GM18870 (cell line): ENCODE results near the gene VEGFD.

Source experiments
- ATAC-seq: cut with Tn5 transposase; IDR thresholded peaks from one replicate; pipeline ENCODE4 v1.9.1; 2021; ENCODE audit warnings: moderate library complexity; ENCODE audit not compliant: unreplicated experiment

The VEGFD gene

GRCh38 chrX:15359701-15360100 is 24.5 kb downstream of the VEGFD start:
- no peak for ATAC-seq

GRCh38 chrX:15358533-15358932 is 25.7 kb downstream of the VEGFD start:
- ATAC-seq: no peak

- no peak for ATAC-seq
Measured at GRCh38 chrX:15356444-15356843, 27.8 kb downstream of the VEGFD start.

DNA sequence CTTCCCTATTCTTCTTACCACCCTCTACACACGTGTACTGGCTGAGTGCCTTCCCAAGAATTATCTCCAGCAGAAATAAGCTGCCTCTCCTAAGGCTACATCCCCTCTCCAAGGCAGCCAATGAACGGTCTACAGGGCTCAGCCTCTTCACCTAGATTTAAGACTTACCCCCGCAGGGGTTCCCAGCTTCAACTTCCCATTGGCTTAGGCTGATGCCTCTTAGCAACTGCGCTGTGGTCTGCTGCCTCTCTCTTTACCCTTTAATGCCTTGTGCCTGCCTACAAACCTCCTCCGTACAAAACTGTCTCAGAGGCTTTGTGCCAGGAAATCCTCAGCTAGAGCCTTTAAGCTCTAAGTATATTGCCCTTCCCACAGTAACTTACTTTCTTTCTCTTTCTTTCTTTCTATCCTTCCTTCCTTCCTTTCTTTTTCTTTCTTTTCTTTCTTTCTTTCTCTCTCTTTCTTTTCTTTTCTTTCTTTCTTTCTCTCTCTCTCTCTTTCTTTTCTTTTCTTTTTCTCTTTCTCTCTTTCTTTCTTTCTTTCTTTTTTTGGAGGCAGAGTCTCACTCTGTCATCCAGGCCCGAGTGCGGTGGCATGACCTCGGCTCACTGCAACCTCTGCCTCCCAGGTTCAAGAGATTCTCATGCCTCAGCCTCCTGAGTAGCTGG is 33.8 kb downstream of the VEGFD start:
- no peak for ATAC-seq

DNA sequence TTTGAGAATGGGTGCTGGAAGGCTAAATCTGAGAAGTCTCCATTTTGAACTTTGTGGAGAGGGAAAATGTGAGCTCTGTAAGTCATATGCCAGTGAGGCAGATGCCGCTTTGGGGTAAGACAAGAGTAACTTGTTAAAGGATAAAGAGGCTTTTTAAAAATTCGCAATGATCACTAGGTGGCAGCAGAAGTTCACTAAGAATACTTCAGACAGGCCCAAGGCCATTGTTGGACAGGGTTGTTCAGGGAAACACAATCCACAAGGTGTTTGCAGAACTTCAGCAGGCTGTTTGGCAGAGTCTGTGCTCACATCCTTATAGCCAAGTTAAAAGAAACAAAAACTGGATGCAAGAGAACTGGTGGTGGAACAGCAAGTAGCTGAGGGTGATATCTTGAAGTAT is 35.2 kb downstream of the VEGFD start:
- peak; percentile 70 for ATAC-seq

- ATAC-seq: no peak
Measured at GRCh38 chrX:15345976-15346375, 38.2 kb downstream of the VEGFD start.

- ATAC-seq: no peak
Measured at GRCh38 chrX:15344106-15344505, 40.1 kb downstream of the VEGFD start.

GRCh38 chrX:15343075-15343476 is 41.1 kb downstream of the VEGFD start:
- no peak for ATAC-seq

DNA sequence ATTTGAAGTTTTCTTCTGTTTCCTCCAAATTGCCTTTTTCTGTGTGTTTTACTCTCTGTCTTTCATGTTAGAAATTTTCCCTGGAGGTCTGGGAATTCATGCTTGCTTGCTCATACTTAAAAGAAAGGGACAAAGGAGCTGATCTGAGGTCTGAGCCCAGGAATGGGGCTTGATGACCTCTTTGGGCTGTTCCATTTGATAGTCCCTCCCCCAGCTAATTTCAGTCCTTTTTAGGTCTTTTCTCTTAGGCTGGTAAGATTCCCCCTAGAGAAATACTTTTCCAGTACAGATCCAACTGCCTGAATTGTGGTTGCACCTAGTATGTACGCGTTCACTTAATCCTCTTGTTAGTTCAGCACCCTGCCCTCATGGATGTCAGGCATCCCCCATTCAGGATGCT is 43.3 kb downstream of the VEGFD start:
- ATAC-seq: no peak

DNA sequence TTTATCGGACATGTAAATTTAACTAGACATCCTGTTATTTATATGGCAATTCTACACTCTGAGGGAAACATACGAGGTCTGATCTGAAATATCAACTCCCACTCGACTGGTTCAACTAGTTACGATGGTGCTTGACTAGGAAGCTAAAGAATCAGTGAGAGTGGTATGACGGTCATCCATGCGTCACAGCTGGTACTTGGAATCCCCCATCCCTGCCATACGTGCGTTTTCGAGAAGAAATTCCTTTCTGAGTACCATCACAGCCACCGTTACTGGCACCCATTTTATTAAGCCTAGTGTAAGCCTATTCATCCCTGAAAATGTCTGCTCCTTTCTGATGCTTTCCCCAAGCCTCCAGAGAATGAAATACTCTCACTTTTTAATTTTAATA is 48.2 kb downstream of the VEGFD start:
- ATAC-seq: peak; percentile 14

DNA sequence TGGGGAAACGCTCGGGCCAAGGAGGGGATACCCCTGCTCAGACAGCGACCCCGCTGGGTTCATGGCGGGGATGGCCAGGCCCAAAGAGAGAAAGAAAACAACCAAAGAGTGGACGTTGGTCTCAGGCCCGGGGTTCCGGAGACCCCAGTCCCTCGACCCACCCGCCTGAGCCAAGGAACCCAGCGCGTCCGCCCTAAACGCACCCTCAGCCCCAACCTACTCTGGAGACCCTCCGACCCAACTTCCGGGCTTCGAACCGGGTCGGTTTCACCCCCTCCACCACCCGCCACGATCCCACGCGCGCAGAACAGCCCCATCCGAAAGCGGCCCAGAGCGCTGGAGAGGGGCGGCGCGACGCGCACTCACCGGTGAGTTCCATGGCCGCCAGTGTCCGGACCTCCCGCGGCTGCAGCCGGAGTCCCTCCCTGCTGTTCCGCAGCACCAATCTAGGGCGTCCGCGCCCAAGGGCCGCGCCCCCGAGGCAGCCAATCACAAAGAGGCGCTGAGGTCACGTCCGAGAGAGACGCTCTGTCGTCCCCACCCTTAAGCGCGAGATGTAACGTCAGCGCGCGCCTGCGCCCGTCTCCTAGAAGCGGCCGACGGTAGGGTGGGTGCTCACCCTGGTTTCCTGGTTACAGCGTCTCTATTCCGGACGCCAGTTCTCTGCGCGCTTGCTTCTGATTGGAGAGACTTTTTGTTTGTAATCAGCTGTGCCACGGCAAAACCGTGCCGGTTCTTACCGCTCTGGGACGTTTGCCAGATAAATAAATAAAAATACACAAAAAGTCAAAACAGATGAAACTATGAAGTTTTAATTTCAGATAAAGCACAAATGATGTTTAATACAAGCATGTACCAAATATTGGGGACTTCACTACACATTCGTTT is 48.8 kb downstream of the VEGFD start, which contains the start of gene PIGA:
TSS of gene PIGA (minus strand) at position 389 of the 888 bp plus-strand sequence. CDS start 3,593 bp downstream, outside the sequence.
- peak; percentile 96 for ATAC-seq

DNA sequence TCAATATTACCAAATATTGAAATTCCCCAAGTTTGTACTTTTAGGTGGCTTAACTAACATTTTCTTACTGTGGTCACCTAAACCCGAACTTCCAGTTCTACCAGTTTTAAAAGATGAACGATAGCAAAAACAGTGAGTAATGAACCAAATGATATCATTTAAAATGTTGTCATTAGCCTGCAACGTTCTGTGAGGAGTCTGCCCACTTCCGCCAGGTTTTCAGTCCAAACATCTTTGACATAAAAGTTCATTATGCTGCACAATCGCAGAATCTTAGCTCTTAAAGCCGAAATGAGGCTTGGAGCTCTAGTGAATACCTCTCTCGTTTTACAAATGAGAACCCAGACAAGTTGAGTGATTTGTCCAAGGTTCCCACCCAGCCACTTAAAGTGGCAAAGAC is 49.7 kb downstream of the VEGFD start:
- ATAC-seq: no peak

DNA sequence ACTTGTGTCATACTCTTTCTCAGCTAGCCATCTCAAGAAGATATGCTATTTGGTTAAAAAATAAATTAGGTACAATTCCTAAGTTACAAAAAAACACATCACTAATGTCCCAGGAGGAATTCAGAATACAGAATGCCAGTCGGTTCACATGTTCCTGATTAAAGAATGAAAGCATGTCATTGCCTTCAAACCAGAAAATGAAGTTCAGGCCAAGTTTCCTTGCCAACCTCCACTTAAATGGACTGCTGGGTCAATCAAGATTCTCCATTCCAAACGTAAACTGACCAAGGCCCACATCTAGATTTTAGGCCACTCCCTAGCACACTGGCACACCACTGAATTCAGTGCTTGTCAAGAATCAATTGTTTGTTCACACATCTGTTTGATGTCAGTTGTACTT is 55.4 kb downstream of the VEGFD start:
- no peak for ATAC-seq

DNA sequence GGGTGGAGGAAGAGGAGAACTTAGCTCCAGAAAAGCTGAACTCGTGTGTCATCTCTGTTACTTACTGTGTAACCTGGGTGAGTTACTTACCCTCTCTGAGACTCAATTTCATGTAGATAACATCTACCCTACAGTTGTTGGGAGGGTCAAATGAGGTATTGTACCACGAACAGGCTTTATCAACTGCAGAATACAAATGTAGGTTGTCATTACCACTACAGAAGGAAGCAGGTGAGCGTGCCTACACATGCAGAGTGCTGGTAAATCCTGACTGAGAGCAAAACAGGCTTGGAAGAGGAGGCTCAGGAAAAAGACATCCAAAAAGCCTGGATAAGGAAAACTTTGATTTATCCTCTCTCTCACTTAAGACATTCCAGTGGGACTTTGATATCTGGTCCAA is 56.1 kb downstream of the VEGFD start:
- no peak for ATAC-seq

DNA sequence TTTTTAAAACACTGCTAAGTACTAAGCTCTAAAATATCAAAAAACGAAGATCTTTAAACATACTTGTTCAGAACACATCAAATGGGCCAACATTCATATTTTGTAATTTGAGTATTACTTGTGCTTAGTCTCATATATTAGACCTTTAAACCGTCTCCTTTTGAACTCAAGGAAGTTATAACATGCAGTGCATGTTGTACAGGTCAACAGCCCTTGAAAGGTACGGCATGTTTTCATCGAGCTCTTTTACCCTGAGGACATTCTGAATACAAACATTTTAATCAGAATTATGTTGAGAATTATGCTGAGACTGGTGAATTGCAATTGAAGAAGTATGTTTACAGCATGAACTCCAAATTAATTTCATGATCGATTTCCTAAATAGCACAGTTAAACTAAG is 61.7 kb downstream of the VEGFD start:
- ATAC-seq: no peak

GRCh38 chrX:15322072-15322471 is 62.1 kb downstream of the VEGFD start:
- no peak for ATAC-seq

- no peak for ATAC-seq
Measured at GRCh38 chrX:15321447-15321846, 62.8 kb downstream of the VEGFD start.

- no peak for ATAC-seq
Measured at GRCh38 chrX:15320297-15320696, 63.9 kb downstream of the VEGFD start.

DNA sequence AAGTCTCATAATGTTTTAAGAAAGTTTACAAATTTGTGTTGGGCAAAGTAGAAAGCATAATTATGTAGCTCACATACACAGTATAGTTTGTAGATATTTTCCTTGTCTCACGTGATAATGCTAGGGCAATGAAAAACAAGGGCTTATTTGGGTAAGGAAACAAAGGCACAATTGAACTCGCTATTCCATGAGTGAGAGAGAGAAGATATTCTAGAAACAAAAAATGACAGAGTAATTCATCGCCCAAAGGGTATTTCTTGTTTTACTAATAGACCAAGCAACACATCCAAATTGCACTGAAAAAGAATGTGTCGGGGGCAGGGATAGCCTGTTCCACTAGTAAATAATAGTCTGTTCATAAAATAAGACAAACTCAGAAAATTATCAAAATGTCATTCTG is 65.1 kb downstream of the VEGFD start:
- ATAC-seq: no peak

- no peak for ATAC-seq
Measured at GRCh38 chrX:15315509-15315908, 68.7 kb downstream of the VEGFD start, which contains the start of gene ASB11. Gene ASB11, minus strand, starts transcription at chrX:15315640. Its CDS starts 35 bp downstream, at chrX:15315605.

DNA sequence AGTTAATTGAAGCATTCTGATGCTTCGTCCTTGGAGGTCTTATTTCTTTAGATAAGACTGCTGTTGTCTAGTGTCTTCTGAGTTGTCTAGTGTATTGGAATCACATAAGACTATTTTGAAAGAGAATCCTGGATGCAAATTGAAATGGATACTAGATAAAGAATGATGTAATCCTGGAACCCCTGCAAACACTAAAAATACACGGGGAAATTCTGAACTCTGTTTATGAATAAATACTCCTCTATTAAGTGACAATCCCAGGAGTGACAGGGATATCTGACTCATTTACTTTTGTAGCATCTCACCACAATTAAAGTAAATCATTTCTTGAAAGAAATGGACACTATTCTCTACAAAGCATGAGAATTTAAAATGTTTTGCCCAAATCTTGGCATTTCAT is 69.7 kb downstream of the VEGFD start:
- no peak for ATAC-seq

- no peak for ATAC-seq
Measured at GRCh38 chrX:15311119-15311518, 73.1 kb downstream of the VEGFD start.
